ENCODE data around the gene DNAH14.

DNA sequence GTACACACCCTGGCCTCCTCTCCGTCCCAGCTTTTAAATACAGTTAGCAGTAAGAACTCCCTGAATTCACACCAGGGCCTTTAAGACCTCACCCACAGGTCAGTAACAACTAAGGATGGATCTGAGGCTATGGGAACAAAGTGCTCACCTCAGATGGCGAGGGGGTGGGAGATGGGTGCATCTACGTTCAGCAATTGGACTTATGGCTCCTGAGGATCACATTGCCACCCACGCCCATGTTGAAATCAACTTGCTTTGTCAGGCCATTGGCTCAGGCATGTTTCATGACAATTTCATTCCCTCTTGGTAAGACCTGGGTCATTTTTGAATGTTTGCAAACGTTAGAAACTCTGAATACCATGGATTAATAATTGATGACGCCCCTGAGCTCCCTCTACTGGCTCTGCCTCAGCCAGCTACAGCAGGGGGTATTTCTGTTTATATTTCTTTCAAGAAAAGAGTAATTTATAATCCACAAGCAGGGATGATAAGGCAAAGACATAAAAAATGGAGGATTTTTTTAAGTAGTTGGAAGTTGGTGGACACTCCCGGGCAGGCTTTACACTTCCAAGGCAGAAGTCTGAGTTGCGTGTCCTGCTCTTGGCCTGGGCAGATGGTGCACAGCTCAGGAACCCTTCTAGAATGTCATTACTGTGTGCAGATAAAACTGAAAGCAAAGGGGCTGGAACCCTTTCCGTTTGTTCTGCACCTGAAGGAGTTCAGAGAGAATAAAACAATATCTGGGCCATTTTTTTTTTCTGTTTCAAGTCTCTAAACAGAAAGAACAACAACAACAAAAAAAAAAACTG, 512.0 kb downstream of the DNAH14 start:
- TF ChIP-seq, protein P1, sequence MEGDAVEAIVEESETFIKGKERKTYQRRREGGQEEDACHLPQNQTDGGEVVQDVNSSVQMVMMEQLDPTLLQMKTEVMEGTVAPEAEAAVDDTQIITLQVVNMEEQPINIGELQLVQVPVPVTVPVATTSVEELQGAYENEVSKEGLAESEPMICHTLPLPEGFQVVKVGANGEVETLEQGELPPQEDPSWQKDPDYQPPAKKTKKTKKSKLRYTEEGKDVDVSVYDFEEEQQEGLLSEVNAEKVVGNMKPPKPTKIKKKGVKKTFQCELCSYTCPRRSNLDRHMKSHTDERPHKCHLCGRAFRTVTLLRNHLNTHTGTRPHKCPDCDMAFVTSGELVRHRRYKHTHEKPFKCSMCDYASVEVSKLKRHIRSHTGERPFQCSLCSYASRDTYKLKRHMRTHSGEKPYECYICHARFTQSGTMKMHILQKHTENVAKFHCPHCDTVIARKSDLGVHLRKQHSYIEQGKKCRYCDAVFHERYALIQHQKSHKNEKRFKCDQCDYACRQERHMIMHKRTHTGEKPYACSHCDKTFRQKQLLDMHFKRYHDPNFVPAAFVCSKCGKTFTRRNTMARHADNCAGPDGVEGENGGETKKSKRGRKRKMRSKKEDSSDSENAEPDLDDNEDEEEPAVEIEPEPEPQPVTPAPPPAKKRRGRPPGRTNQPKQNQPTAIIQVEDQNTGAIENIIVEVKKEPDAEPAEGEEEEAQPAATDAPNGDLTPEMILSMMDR (optimal IDR thresholded peaks at IDR 0.05 in 1 of 3, IDR thresholded peaks at IDR 0.05 in 1 of 3, conservative IDR thresholded peaks at IDR 0.05 in 1 of 3; ENCODE audit: extremely low read depth in 1 of 3, insufficient read depth in 2 of 3, low read length in 3 of 3): peak in 1 of 3 experiments; percentile 3
- TF ChIP-seq EZH2 (IDR thresholded peaks at IDR 0.05; ENCODE audit: low read length): no peak
